ENCODE results near the gene NRXN2.
A peak's percentile ranks its signal among the peaks of the same experiment; 100 is the strongest.

The NRXN2 gene

GRCh38 chr11:64696045-64696444, 27.0 kb downstream of the NRXN2 start:
- DNase-seq: no peak

GRCh38 chr11:64695548-64695947, 27.4 kb downstream of the NRXN2 start:
- DNase-seq: no peak

- no peak for DNase-seq
Observed at GRCh38 chr11:64694821-64695365, 28.1 kb downstream of the NRXN2 start.

GRCh38 chr11:64694026-64694755, 28.8 kb downstream of the NRXN2 start:
- DNase-seq: no peak

- DNase-seq: no peak
Observed at GRCh38 chr11:64692764-64693331, 30.1 kb downstream of the NRXN2 start.

GRCh38 chr11:64691543-64691942, 31.5 kb downstream of the NRXN2 start:
- no peak for DNase-seq

- DNase-seq: no peak
Observed at GRCh38 chr11:64690235-64690634, 32.8 kb downstream of the NRXN2 start.

GRCh38 chr11:64688534-64688982, 34.4 kb downstream of the NRXN2 start:
- DNase-seq: peak; percentile 81 to 87

- no peak for DNase-seq
Observed at GRCh38 chr11:64687643-64688533, 35.1 kb downstream of the NRXN2 start.

- DNase-seq: no peak
Observed at GRCh38 chr11:64687204-64687603, 35.8 kb downstream of the NRXN2 start.

- DNase-seq: no peak
Observed at GRCh38 chr11:64686466-64687170, 36.4 kb downstream of the NRXN2 start.

GRCh38 chr11:64685536-64685935, 37.5 kb downstream of the NRXN2 start:
- no peak for DNase-seq

GRCh38 chr11:64684357-64684756, 38.6 kb downstream of the NRXN2 start:
- DNase-seq: no peak

- DNase-seq: no peak
Observed at GRCh38 chr11:64681171-64681570, 41.8 kb downstream of the NRXN2 start.

GRCh38 chr11:64679846-64680245, 43.2 kb downstream of the NRXN2 start:
- DNase-seq: no peak

GRCh38 chr11:64677441-64678023, 45.5 kb downstream of the NRXN2 start:
- no peak for DNase-seq

GRCh38 chr11:64676261-64676615, 46.8 kb downstream of the NRXN2 start:
- DNase-seq: no peak

- no peak for DNase-seq
Observed at GRCh38 chr11:64675450-64676260, 47.3 kb downstream of the NRXN2 start.

GRCh38 chr11:64674774-64675173, 48.2 kb downstream of the NRXN2 start:
- no peak for DNase-seq

- DNase-seq: no peak
Observed at GRCh38 chr11:64673279-64673678, 49.7 kb downstream of the NRXN2 start.

GRCh38 chr11:64672875-64673274, 50.1 kb downstream of the NRXN2 start:
- DNase-seq: no peak

- DNase-seq: no peak
Observed at GRCh38 chr11:64670975-64671374, 52.0 kb downstream of the NRXN2 start.
